ENCODE data around the gene C13orf42.

C13orf42 gene

DNA sequence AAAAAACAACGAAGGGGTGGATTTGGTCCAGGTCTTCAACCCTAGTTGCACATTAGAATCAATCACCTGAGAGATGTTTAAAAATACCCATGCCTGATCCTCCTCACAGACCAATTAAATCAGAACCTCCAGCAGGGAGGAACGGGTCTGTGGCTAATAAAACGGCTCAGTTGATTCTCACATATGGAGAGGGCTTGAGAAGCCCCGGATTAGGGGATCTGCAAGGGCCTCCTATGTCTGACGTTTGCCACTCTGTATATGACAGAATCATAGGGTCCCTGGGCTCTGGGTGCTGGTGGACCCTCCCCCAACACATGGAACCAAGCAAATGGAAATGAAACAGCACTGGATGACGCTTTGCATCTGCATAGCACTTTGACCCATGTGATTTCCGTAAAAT is 36.7 kb upstream of the C13orf42 start:
- H2BK120ac ChIP-seq (ENCODE audit: low read depth, low read length): no peak overlapping the region
- H3K23ac ChIP-seq (ENCODE audit: low read length in 2 of 2): no peak overlapping the region
- no peaks in the 10 kb centered on the region for H3K79me1 ChIP-seq (replicated peaks; ENCODE audit: low read length, poor library complexity, severe bottlenecking)
- H3K14ac ChIP-seq (ENCODE audit: low read length in 2 of 2): no peak overlapping the region
- no peak for DNase-seq
- H4K8ac ChIP-seq (ENCODE audit: low read length): no peak overlapping the region
- H2BK15ac ChIP-seq (ENCODE audit: low read depth, poor library complexity, severe bottlenecking): no peak overlapping the region
- no peak overlapping the region for H3K4me2 ChIP-seq (ENCODE audit: low read length, poor library complexity, severe bottlenecking)
- WGBS: 49% methylated on average over 6 of the region's 7 CpGs
- H2AFZ ChIP-seq (ENCODE audit: low read depth, low read length): no peak overlapping the region
- no peak overlapping the region for H4K91ac ChIP-seq (ENCODE audit: low read length)
- H3K4me3 ChIP-seq (ENCODE audit: insufficient read depth in 1 of 2, low read depth in 1 of 2, low read length in 2 of 2): no peak overlapping the region
- peaks cover 10% of the 10 kb centered on the region for H3K4me1 ChIP-seq (ENCODE audit: control insufficient read depth, insufficient read depth, low read depth, low read length)
- no peak overlapping the region for H3K4ac ChIP-seq (ENCODE audit: low read depth in 1 of 2, low read length in 2 of 2)
- H3K9ac ChIP-seq (ENCODE audit: low read length): no peak overlapping the region
- H2BK5ac ChIP-seq (ENCODE audit: low read depth, low read length, poor library complexity, severe bottlenecking): no peak overlapping the region
- no peak overlapping the region for H3K27ac ChIP-seq (ENCODE audit: low read length, poor library complexity, severe bottlenecking)
- no peaks in the 10 kb centered on the region for H3K9me3 ChIP-seq (ENCODE audit: control insufficient read depth, low read length)
- H3K36me3 ChIP-seq (ENCODE audit: control insufficient read depth in 1 of 2, insufficient read depth in 2 of 2, low read depth in 1 of 2, low read length in 2 of 2): no peaks in the 10 kb centered on the region
- H3K27me3 ChIP-seq (ENCODE audit: control insufficient read depth in 1 of 2, insufficient read depth in 1 of 2, low read length in 2 of 2): peaks cover 16 to 40% of the 10 kb centered on the region in 2 experiments
- H2BK12ac ChIP-seq (ENCODE audit: low read length in 2 of 2): no peak overlapping the region
- H3K18ac ChIP-seq (ENCODE audit: low read depth in 1 of 2, low read length in 2 of 2): no peak overlapping the region
- H2AK5ac ChIP-seq (ENCODE audit: low read length, severe bottlenecking): no peak overlapping the region

DNA sequence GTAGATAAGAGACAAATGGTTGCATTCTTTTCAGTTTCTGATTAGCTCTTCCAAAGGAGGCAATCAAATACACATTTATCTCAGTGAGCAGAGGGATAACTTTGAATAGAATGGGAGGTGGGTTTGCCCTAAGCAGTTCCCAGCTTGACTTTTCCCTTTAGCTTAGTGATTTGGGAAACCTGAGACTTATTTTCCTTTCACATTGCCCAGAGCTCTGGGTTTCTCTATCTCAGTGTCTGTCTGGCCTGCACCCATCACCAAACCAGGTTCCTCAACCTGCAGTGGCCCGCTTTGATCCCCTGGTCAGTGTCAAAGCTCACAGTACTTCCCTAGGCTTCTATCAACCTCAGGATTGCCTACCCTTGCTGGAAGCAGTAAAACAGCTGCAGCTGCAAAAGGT is 35.6 kb upstream of the C13orf42 start:
- no peak for DNase-seq
- Histone ChIP-seq H3K79me1 (replicated peaks; ENCODE audit: low read length, poor library complexity, severe bottlenecking) (no peaks in the 10 kb centered on the region), H3K4me2 (ENCODE audit: low read length, poor library complexity, severe bottlenecking) (no peak overlapping the region), H4K91ac (ENCODE audit: low read length) (no peak overlapping the region), H2BK5ac (ENCODE audit: low read depth, low read length, poor library complexity, severe bottlenecking) (no peak overlapping the region), H3K9me3 (ENCODE audit: control insufficient read depth, low read length) (no peaks in the 10 kb centered on the region), H4K8ac (ENCODE audit: low read length) (no peak overlapping the region), H3K27ac (ENCODE audit: low read length, poor library complexity, severe bottlenecking) (no peak overlapping the region), H3K4me3 (ENCODE audit: insufficient read depth in 1 of 2, low read depth in 1 of 2, low read length in 2 of 2) (no peak overlapping the region), H3K27me3 (ENCODE audit: control insufficient read depth in 1 of 2, insufficient read depth in 1 of 2, low read length in 2 of 2) (peaks cover 16 to 34% of the 10 kb centered on the region in 2 experiments), H3K4me1 (ENCODE audit: control insufficient read depth, insufficient read depth, low read depth, low read length) (peaks cover 9% of the 10 kb centered on the region), H3K18ac (ENCODE audit: low read depth in 1 of 2, low read length in 2 of 2) (no peak overlapping the region), H2AFZ (ENCODE audit: low read depth, low read length) (no peak overlapping the region), H2BK120ac (ENCODE audit: low read depth, low read length) (no peak overlapping the region), H3K14ac (ENCODE audit: low read length in 2 of 2) (no peak overlapping the region), H2AK5ac (ENCODE audit: low read length, severe bottlenecking) (no peak overlapping the region), H3K4ac (ENCODE audit: low read depth in 1 of 2, low read length in 2 of 2) (no peak overlapping the region), H3K23ac (ENCODE audit: low read length in 2 of 2) (no peak overlapping the region), H3K9ac (ENCODE audit: low read length) (no peak overlapping the region), H2BK12ac (ENCODE audit: low read length in 2 of 2) (no peak overlapping the region), H2BK15ac (ENCODE audit: low read depth, poor library complexity, severe bottlenecking) (no peak overlapping the region), H3K36me3 (ENCODE audit: control insufficient read depth in 1 of 2, insufficient read depth in 2 of 2, low read depth in 1 of 2, low read length in 2 of 2) (no peaks in the 10 kb centered on the region)
- 80% methylated on average over 1 of the region's 1 CpG for WGBS

DNA sequence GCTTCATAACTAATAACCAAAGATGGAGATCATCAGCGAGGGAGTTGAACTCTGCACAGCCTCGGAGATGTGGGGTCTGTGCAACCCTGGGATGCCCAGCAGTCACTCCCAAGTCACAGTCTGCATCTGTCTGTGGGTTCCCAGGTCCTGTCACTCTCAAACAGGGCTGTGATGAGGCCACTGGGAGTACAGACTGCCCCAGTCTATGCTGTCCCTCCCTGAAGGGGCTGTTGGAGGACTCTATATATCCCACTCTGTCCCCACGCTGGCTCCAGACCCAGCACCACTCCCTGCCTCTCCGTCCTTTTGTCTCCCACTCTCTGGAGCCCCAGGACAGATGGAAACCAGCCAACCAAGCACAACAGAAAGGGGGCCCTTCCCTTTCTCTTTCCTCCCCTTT is 26.2 kb upstream of the C13orf42 start:
- DNase-seq: no peak
- Histone ChIP-seq H2AFZ (ENCODE audit: low read depth, low read length) (no peak overlapping the region), H3K9me3 (ENCODE audit: control insufficient read depth, low read length) (no peaks in the 10 kb centered on the region), H2BK15ac (ENCODE audit: low read depth, poor library complexity, severe bottlenecking) (no peak overlapping the region), H3K27ac (ENCODE audit: low read length, poor library complexity, severe bottlenecking) (no peak overlapping the region), H3K79me1 (replicated peaks; ENCODE audit: low read length, poor library complexity, severe bottlenecking) (no peaks in the 10 kb centered on the region), H3K27me3 (ENCODE audit: control insufficient read depth in 1 of 2, insufficient read depth in 1 of 2, low read length in 2 of 2) (peaks cover 8 to 34% of the 10 kb centered on the region in 2 experiments), H3K4me1 (ENCODE audit: control insufficient read depth, insufficient read depth, low read depth, low read length) (no peaks in the 10 kb centered on the region), H2BK5ac (ENCODE audit: low read depth, low read length, poor library complexity, severe bottlenecking) (no peak overlapping the region), H3K4me2 (ENCODE audit: low read length, poor library complexity, severe bottlenecking) (no peak overlapping the region), H2BK120ac (ENCODE audit: low read depth, low read length) (no peak overlapping the region), H2BK12ac (ENCODE audit: low read length in 2 of 2) (no peak overlapping the region), H3K36me3 (ENCODE audit: control insufficient read depth in 1 of 2, insufficient read depth in 2 of 2, low read depth in 1 of 2, low read length in 2 of 2) (no peaks in the 10 kb centered on the region), H2AK5ac (ENCODE audit: low read length, severe bottlenecking) (no peak overlapping the region), H3K14ac (ENCODE audit: low read length in 2 of 2) (no peak overlapping the region), H4K8ac (ENCODE audit: low read length) (no peak overlapping the region), H3K23ac (ENCODE audit: low read length in 2 of 2) (no peak overlapping the region), H3K18ac (ENCODE audit: low read depth in 1 of 2, low read length in 2 of 2) (no peak overlapping the region), H3K4me3 (ENCODE audit: insufficient read depth in 1 of 2, low read depth in 1 of 2, low read length in 2 of 2) (no peak overlapping the region), H3K4ac (ENCODE audit: low read depth in 1 of 2, low read length in 2 of 2) (no peak overlapping the region), H4K91ac (ENCODE audit: low read length) (no peak overlapping the region), H3K9ac (ENCODE audit: low read length) (no peak overlapping the region)
- WGBS: 70% methylated on average over 4 of the region's 4 CpGs

DNA sequence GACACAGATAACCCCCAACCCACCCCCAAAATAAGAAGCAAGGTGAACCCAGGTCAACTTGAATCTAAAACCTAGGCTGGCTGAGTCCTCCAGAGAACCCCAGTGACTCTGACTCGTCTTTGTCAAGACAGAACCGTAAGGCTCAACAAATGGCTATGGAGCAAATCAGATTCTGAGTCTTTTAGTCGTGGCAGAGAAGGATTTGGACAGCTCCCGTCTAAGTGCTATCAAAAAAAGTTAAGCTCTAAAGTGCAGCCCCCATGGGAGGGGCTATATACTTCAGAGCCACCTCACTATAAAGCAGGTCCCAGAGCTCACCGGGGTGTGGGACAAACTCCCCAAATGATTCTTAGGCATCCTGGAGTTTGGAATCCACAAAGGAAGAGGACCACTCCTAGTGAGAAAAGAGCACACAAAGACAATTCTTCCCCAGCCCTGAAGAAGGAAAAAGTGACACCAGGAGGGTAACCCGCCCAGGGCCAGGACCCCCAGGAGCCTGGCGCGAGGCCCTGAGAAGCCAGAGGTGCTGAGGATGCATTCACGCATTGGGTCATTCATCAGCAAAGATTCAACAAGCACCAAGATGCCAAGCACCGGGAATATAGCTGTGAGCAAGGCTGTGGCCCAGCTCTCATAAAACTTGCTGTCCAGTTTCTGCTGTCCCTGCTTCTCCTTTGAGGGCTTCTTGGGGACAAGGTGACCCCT is 25.4 kb upstream of the C13orf42 start:
- Histone ChIP-seq H3K4me1 (ENCODE audit: control insufficient read depth, insufficient read depth, low read depth, low read length) (no peaks in the 10 kb centered on the region), H3K4me2 (ENCODE audit: low read length, poor library complexity, severe bottlenecking) (no peak overlapping the region), H3K27me3 (ENCODE audit: control insufficient read depth in 1 of 2, insufficient read depth in 1 of 2, low read length in 2 of 2) (peaks cover 8 to 34% of the 10 kb centered on the region in 2 experiments), H3K18ac (ENCODE audit: low read depth in 1 of 2, low read length in 2 of 2) (no peak overlapping the region), H2BK12ac (ENCODE audit: low read length in 2 of 2) (no peak overlapping the region), H2BK5ac (ENCODE audit: low read depth, low read length, poor library complexity, severe bottlenecking) (no peak overlapping the region), H4K91ac (ENCODE audit: low read length) (no peak overlapping the region), H3K14ac (ENCODE audit: low read length in 2 of 2) (peak overlapping the region in 1 of 2 experiments; percentile 7), H3K79me1 (replicated peaks; ENCODE audit: low read length, poor library complexity, severe bottlenecking) (no peaks in the 10 kb centered on the region), H2AFZ (ENCODE audit: low read depth, low read length) (no peak overlapping the region), H3K9me3 (ENCODE audit: control insufficient read depth, low read length) (no peaks in the 10 kb centered on the region), H3K36me3 (ENCODE audit: control insufficient read depth in 1 of 2, insufficient read depth in 2 of 2, low read depth in 1 of 2, low read length in 2 of 2) (no peaks in the 10 kb centered on the region), H3K27ac (ENCODE audit: low read length, poor library complexity, severe bottlenecking) (no peak overlapping the region), H3K4me3 (ENCODE audit: insufficient read depth in 1 of 2, low read depth in 1 of 2, low read length in 2 of 2) (no peak overlapping the region), H4K8ac (ENCODE audit: low read length) (no peak overlapping the region), H2BK15ac (ENCODE audit: low read depth, poor library complexity, severe bottlenecking) (no peak overlapping the region), H2AK5ac (ENCODE audit: low read length, severe bottlenecking) (no peak overlapping the region), H2BK120ac (ENCODE audit: low read depth, low read length) (no peak overlapping the region), H3K4ac (ENCODE audit: low read depth in 1 of 2, low read length in 2 of 2) (no peak overlapping the region), H3K23ac (ENCODE audit: low read length in 2 of 2) (no peak overlapping the region), H3K9ac (ENCODE audit: low read length) (no peak overlapping the region)
- no peak for DNase-seq
- WGBS: 87% methylated on average over 10 of the region's 10 CpGs
